Measurements from ENCODE around the gene KDM6B. TPM values are rescaled to one million over a fixed set of nuclear protein-coding genes. Genes with fewer than 3 reads are reported as not detected.
A peak's percentile ranks its signal among the peaks of the same experiment; 100 is the strongest.

The KDM6B gene
- total RNA-seq, 1 experiment from 2014 or later = 0.27 TPM

GRCh38 chr17:7846765-7847661 lies 13.0 kb downstream of the KDM6B start:
- in situ Hi-C loops (cut with HindIII; ENCODE audit: low pct_unique_long_range_greater_than_20kb, low sequenced_read_pairs) = no loop called here

GRCh38 chr17:7848131-7848579 lies 14.1 kb downstream of the KDM6B start:
- DNase-seq (ENCODE audit: low read depth) = no peak

More at GRCh38 chr17:7846765-7847661, 13.0 kb downstream of the KDM6B start:
- DNase-seq (ENCODE audit: low read depth) = no peak

DNA sequence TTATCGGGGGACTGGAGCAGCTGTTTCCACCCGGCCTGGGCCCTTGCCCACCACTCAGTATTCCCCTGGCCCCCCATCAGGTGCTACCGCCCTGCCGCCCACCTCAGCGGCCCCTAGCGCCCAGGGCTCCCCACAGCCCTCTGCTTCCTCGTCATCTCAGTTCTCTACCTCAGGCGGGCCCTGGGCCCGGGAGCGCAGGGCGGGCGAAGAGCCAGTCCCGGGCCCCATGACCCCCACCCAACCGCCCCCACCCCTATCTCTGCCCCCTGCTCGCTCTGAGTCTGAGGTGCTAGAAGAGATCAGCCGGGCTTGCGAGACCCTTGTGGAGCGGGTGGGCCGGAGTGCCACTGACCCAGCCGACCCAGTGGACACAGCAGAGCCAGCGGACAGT lies 14.7 kb downstream of the KDM6B start:
- in situ Hi-C loops (cut with HindIII; ENCODE audit: low pct_unique_long_range_greater_than_20kb, low sequenced_read_pairs) = no loop called here

More at GRCh38 chr17:7848131-7848579, 14.1 kb downstream of the KDM6B start:
- in situ Hi-C loops (cut with HindIII; ENCODE audit: low pct_unique_long_range_greater_than_20kb, low sequenced_read_pairs) = no loop called here

DNA sequence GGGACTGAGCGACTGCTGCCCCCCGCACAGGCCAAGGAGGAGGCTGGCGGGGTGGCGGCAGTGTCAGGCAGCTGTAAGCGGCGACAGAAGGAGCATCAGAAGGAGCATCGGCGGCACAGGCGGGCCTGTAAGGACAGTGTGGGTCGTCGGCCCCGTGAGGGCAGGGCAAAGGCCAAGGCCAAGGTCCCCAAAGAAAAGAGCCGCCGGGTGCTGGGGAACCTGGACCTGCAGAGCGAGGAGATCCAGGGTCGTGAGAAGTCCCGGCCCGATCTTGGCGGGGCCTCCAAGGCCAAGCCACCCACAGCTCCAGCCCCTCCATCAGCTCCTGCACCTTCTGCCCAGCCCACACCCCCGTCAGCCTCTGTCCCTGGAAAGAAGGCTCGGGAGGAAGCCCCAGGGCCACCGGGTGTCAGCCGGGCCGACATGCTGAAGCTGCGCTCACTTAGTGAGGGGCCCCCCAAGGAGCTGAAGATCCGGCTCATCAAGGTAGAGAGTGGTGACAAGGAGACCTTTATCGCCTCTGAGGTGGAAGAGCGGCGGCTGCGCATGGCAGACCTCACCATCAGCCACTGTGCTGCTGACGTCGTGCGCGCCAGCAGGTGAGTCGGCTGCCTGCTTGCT lies 15.2 kb downstream of the KDM6B start:
- in situ Hi-C loops (cut with HindIII; ENCODE audit: low pct_unique_long_range_greater_than_20kb, low sequenced_read_pairs) = no loop called here
- no peak for DNase-seq (ENCODE audit: low read depth)

More for the DNA sequence above, 14.7 kb downstream of the KDM6B start:
- no peak for DNase-seq (ENCODE audit: low read depth)

DNA sequence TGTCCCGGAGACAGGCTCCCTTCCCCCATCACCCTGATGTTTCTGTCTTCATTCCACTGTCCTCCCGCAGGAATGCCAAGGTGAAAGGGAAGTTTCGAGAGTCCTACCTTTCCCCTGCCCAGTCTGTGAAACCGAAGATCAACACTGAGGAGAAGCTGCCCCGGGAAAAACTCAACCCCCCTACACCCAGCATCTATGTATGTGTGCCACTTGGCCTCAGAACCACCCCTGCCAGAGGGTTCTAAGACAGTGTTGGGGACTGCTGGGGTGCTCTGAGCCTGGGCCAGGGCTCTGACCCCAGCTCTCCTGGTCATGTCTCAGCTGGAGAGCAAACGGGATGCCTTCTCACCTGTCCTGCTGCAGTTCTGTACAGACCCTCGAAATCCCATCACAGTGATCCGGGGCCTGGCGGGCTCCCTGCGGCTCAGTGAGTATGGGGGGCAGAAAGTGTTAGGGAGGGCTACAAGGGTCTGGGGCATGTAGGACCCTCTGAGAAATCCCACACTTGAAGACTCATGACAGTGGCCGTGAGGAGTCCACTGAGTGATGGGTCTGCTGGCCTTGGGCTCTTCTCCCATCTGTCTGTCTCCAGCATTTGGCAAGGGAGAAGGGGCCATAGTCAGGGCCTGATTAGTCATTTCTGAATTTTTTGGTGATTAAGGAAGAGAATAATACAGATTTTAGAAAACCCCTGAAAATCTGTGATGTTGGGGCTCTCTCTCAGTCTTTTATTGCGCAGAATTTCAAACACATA lies 15.9 kb downstream of the KDM6B start:
- in situ Hi-C loops (cut with HindIII; ENCODE audit: low pct_unique_long_range_greater_than_20kb, low sequenced_read_pairs) = no loop called here
- DNase-seq (ENCODE audit: low read depth) = no peak

GRCh38 chr17:7850701-7851437 lies 16.9 kb downstream of the KDM6B start:
- in situ Hi-C loops (cut with HindIII; ENCODE audit: low pct_unique_long_range_greater_than_20kb, low sequenced_read_pairs) = no loop called here
- DNase-seq (ENCODE audit: low read depth) = no peak

GRCh38 chr17:7851438-7852261 lies 17.6 kb downstream of the KDM6B start:
- in situ Hi-C loops (cut with HindIII; ENCODE audit: low pct_unique_long_range_greater_than_20kb, low sequenced_read_pairs) = no loop called here
- peak; percentile 74 for DNase-seq (ENCODE audit: low read depth)

DNA sequence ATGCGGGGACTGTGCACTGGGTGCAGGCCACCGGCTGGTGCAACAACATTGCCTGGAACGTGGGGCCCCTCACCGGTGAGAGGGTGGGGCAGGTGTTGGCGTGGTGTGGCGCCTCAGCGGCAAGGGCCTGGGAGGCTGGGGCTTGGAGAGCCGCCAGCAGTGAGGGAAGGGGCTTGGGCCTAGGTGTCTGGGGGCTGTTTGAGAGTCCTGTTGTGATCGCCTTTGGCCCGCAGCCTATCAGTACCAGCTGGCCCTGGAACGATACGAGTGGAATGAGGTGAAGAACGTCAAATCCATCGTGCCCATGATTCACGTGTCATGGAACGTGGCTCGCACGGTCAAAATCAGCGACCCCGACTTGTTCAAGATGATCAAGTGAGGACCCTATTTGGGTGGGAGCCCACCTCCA lies 18.2 kb downstream of the KDM6B start:
- in situ Hi-C loops (cut with HindIII; ENCODE audit: low pct_unique_long_range_greater_than_20kb, low sequenced_read_pairs) = no loop called here
- no peak for DNase-seq (ENCODE audit: low read depth)

GRCh38 chr17:7852919-7853690 lies 19.1 kb downstream of the KDM6B start:
- DNase-seq (ENCODE audit: low read depth) = no peak
- in situ Hi-C loops (cut with HindIII; ENCODE audit: low pct_unique_long_range_greater_than_20kb, low sequenced_read_pairs) = no loop called here

GRCh38 chr17:7853691-7854038 lies 19.6 kb downstream of the KDM6B start:
- in situ Hi-C loops (cut with HindIII; ENCODE audit: low pct_unique_long_range_greater_than_20kb, low sequenced_read_pairs) = no loop called here

DNA sequence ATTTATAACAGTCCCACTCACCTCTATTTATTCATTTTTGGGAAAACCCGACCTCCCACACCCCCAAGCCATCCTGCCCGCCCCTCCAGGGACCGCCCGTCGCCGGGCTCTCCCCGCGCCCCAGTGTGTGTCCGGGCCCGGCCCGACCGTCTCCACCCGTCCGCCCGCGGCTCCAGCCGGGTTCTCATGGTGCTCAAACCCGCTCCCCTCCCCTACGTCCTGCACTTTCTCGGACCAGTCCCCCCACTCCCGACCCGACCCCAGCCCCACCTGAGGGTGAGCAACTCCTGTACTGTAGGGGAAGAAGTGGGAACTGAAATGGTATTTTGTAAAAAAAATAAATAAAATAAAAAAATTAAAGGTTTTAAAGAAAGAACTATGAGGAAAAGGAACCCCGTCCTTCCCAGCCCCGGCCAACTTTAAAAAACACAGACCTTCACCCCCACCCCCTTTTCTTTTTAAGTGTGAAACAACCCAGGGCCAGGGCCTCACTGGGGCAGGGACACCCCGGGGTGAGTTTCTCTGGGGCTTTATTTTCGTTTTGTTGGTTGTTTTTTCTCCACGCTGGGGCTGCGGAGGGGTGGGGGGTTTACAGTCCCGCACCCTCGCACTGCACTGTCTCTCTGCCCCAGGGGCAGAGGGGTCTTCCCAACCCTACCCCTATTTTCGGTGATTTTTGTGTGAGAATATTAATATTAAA lies 20.2 kb downstream of the KDM6B start:
- DNase-seq (ENCODE audit: low read depth) = no peak

More at GRCh38 chr17:7853691-7854038, 19.6 kb downstream of the KDM6B start:
- DNase-seq (ENCODE audit: low read depth) = no peak

GRCh38 chr17:7854851-7855659 lies 21.0 kb downstream of the KDM6B start, which contains the start of gene TMEM88:
TSS of gene TMEM88 (plus strand) at chr17:7855066. CDS start at chr17:7855075, 9 bp downstream.
- in situ Hi-C loops (cut with HindIII; ENCODE audit: low pct_unique_long_range_greater_than_20kb, low sequenced_read_pairs) = no loop called here
- no peak for DNase-seq (ENCODE audit: low read depth)

More for the DNA sequence above, 20.2 kb downstream of the KDM6B start:
- in situ Hi-C loops (cut with HindIII; ENCODE audit: low pct_unique_long_range_greater_than_20kb, low sequenced_read_pairs) = no loop called here

DNA sequence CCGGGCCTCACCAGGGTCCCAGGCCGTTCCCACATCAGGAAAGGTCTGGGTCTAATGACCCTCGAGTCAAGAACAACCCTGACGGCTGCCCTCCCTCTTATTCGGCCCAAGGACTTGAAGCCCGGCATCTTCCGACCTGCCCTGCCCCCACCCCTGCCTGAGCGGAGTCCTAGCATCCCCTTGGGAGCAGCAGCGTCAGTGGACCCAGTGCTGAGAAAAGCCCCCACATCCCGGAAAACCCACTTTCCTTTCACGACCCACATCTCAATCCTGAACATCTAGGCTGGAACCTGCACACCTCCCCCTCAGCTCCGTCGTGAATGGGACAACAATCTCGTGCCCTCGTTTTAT lies 21.6 kb downstream of the KDM6B start:
- in situ Hi-C loops (cut with HindIII; ENCODE audit: low pct_unique_long_range_greater_than_20kb, low sequenced_read_pairs) = no loop called here
- no peak for DNase-seq (ENCODE audit: low read depth)

DNA sequence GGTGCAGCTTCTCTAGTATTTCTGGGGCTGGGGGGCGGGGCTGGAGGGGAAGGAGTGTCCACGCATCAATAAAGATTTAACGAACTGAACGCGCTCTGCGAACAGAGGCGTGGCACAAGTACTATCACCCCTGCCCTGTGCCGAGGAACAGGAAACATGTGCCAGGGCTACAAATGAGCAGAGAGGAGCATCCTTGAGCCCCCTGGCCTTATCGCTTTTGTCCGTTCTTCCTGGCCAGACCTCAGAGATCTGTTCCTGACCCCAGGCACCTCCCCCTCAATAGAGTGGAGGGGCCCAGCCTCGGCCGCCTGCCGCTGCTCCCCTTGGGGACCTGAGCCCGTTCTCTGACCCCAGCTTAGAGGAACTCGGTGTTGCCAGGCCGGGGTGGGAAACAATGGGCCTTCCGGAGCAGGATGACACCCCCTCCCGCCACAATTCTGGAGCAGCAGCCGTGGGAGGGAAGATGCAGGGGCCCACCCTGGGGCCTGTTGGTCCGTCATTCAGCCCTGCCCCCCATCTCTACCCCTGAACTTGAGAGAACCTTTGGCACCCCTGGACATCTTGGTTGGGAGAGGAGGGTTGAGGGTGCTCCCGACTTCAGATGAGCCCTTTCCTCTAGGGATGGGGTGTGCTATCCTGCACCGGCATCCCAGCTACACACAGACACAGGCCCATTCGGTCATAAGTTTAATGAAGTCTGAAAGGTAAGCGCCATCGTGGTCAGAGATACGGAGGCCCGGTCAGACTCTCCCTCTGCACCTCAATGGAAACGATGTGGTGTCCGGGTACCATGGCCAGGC lies 22.2 kb downstream of the KDM6B start:
- in situ Hi-C loops (cut with HindIII; ENCODE audit: low pct_unique_long_range_greater_than_20kb, low sequenced_read_pairs) = no loop called here
- DNase-seq (ENCODE audit: low read depth) = no peak

All from Caki2 (cell line).